Measurements from ENCODE around the gene CNBP.
"Not testable (repeated sequence)": the region's sequence is repeated elsewhere in the genome, so short reads cannot be mapped to it uniquely, and the experiment has no call there.

CNBP gene

GRCh38 chr3:129160891-129161859 is 22.5 kb downstream of the CNBP start, which contains the start of gene ISY1:
TSS of gene ISY1 (minus strand) at chr3:129161063. CDS start at chr3:129160975, 88 bp downstream.
- WGBS (ENCODE audit: extremely low coverage, insufficient coverage, low lambda C conversion rate): no CpG with 5 or more reads among the region's 67 CpGs
- peaks cover 2% of the 10 kb centered on the region for H3K27me3 ChIP-seq (ENCODE audit: insufficient read depth, low read length, poor library complexity)

GRCh38 chr3:129144786-129145185 is 38.9 kb downstream of the CNBP start:
- Histone ChIP-seq H2AK5ac (ENCODE audit: low read length) (no peak overlapping the region), H3K27me3 (ENCODE audit: insufficient read depth, low read length, poor library complexity) (peaks cover 3% of the 10 kb centered on the region), H3K36me3 (ENCODE audit: control insufficient read depth, insufficient read depth, low read length) (peaks cover 2% of the 10 kb centered on the region), H3K79me1 (ENCODE audit: low read length) (no peaks in the 10 kb centered on the region), H2BK120ac (ENCODE audit: low read depth, low read length) (no peak overlapping the region), H3K4ac (ENCODE audit: low read depth, low read length) (no peak overlapping the region), H3K4me1 (ENCODE audit: control insufficient read depth, low read depth, low read length) (no peaks in the 10 kb centered on the region), H3K23ac (ENCODE audit: low read length) (no peak overlapping the region), H3K56ac (ENCODE audit: low read length) (no peak overlapping the region), H3K9ac (ENCODE audit: low read length) (no peak overlapping the region), H3K4me3 (ENCODE audit: low read length) (no peak overlapping the region), H3K79me2 (ENCODE audit: control insufficient read depth, insufficient read depth, low read length) (no peaks in the 10 kb centered on the region), H2BK15ac (replicated peaks; ENCODE audit: low read depth) (no peak overlapping the region), H2BK5ac (ENCODE audit: low read length) (no peak overlapping the region), H4K5ac (ENCODE audit: low read length) (no peak overlapping the region), H4K8ac (ENCODE audit: low read depth, low read length) (no peak overlapping the region), H3K27ac (ENCODE audit: low read depth, low read length) (no peak overlapping the region), H3K4me2 (ENCODE audit: low read length) (no peak overlapping the region), H3K18ac (ENCODE audit: low read length) (no peak overlapping the region)
- DNase-seq: no peak

More at GRCh38 chr3:129160891-129161859, 22.5 kb downstream of the CNBP start, which contains the start of gene ISY1:
- Histone ChIP-seq H3K4me2 (ENCODE audit: low read length) (peak within 1 kb of the TSS; percentile 86), H3K18ac (ENCODE audit: low read length) (peak within 1 kb of the TSS; percentile 43), H3K79me1 (ENCODE audit: low read length) (peaks cover 6% of the 10 kb centered on the region), H4K8ac (ENCODE audit: low read depth, low read length) (peak within 1 kb of the TSS; percentile 58), H2BK15ac (replicated peaks; ENCODE audit: low read depth) (no peak within 1 kb of the TSS), H2BK5ac (ENCODE audit: low read length) (peak within 1 kb of the TSS; percentile 69), H4K5ac (ENCODE audit: low read length) (peak within 1 kb of the TSS; percentile 76), H3K4me1 (ENCODE audit: control insufficient read depth, low read depth, low read length) (no peaks in the 10 kb centered on the region), H3K27ac (ENCODE audit: low read depth, low read length) (peak within 1 kb of the TSS; percentile 94), H3K4me3 (ENCODE audit: low read length) (peak within 1 kb of the TSS; percentile 75), H3K56ac (ENCODE audit: low read length) (peak within 1 kb of the TSS; percentile 94), H3K4ac (ENCODE audit: low read depth, low read length) (peak within 1 kb of the TSS; percentile 90), H2AK5ac (ENCODE audit: low read length) (no peak within 1 kb of the TSS), H3K79me2 (ENCODE audit: control insufficient read depth, insufficient read depth, low read length) (peaks cover 13% of the 10 kb centered on the region), H3K23ac (ENCODE audit: low read length) (no peak within 1 kb of the TSS), H3K9ac (ENCODE audit: low read length) (peak within 1 kb of the TSS; percentile 84), H2BK120ac (ENCODE audit: low read depth, low read length) (peak within 1 kb of the TSS; percentile 67), H3K36me3 (ENCODE audit: control insufficient read depth, insufficient read depth, low read length) (no peaks in the 10 kb centered on the region)
- DNase-seq: peak; percentile 98

GRCh38 chr3:129141011-129141410 is 42.7 kb downstream of the CNBP start:
- H3K79me2 ChIP-seq (ENCODE audit: control insufficient read depth, insufficient read depth, low read length); H3K56ac ChIP-seq (ENCODE audit: low read length); H3K4ac ChIP-seq (ENCODE audit: low read depth, low read length); H3K4me2 ChIP-seq (ENCODE audit: low read length); H3K36me3 ChIP-seq (ENCODE audit: control insufficient read depth, insufficient read depth, low read length); H2BK120ac ChIP-seq (ENCODE audit: low read depth, low read length); H2BK15ac ChIP-seq (replicated peaks; ENCODE audit: low read depth); H3K4me3 ChIP-seq (ENCODE audit: low read length); H3K27ac ChIP-seq (ENCODE audit: low read depth, low read length); H3K18ac ChIP-seq (ENCODE audit: low read length); H4K8ac ChIP-seq (ENCODE audit: low read depth, low read length); H3K79me1 ChIP-seq (ENCODE audit: low read length); DNase-seq; H3K4me1 ChIP-seq (ENCODE audit: control insufficient read depth, low read depth, low read length); H4K5ac ChIP-seq (ENCODE audit: low read length); H2BK5ac ChIP-seq (ENCODE audit: low read length); H3K23ac ChIP-seq (ENCODE audit: low read length); H3K9ac ChIP-seq (ENCODE audit: low read length); H2AK5ac ChIP-seq (ENCODE audit: low read length); H3K27me3 ChIP-seq (ENCODE audit: insufficient read depth, low read length, poor library complexity): not testable (repeated sequence)
- WGBS (ENCODE audit: extremely low coverage, insufficient coverage, low lambda C conversion rate): no CpG with 5 or more reads among the region's 5 CpGs

GRCh38 chr3:129139911-129140310 is 43.8 kb downstream of the CNBP start:
- H3K79me1 ChIP-seq (ENCODE audit: low read length): no peaks in the 10 kb centered on the region
- no peak overlapping the region for H3K56ac ChIP-seq (ENCODE audit: low read length)
- no peaks in the 10 kb centered on the region for H3K79me2 ChIP-seq (ENCODE audit: control insufficient read depth, insufficient read depth, low read length)
- no peak overlapping the region for H3K27ac ChIP-seq (ENCODE audit: low read depth, low read length)
- H3K36me3 ChIP-seq (ENCODE audit: control insufficient read depth, insufficient read depth, low read length): no peaks in the 10 kb centered on the region
- H3K18ac ChIP-seq (ENCODE audit: low read length): no peak overlapping the region
- H3K27me3 ChIP-seq (ENCODE audit: insufficient read depth, low read length, poor library complexity): no peaks in the 10 kb centered on the region
- no peak overlapping the region for H3K4ac ChIP-seq (ENCODE audit: low read depth, low read length)
- H3K4me2 ChIP-seq (ENCODE audit: low read length): no peak overlapping the region
- no peak overlapping the region for H2AK5ac ChIP-seq (ENCODE audit: low read length)
- no peak overlapping the region for H3K9ac ChIP-seq (ENCODE audit: low read length)
- H3K4me1 ChIP-seq (ENCODE audit: control insufficient read depth, low read depth, low read length): no peaks in the 10 kb centered on the region
- no peak overlapping the region for H2BK5ac ChIP-seq (ENCODE audit: low read length)
- H2BK120ac ChIP-seq (ENCODE audit: low read depth, low read length): no peak overlapping the region
- no peak overlapping the region for H3K23ac ChIP-seq (ENCODE audit: low read length)
- no peak overlapping the region for H3K4me3 ChIP-seq (ENCODE audit: low read length)
- no peak overlapping the region for H2BK15ac ChIP-seq (replicated peaks; ENCODE audit: low read depth)
- H4K8ac ChIP-seq (ENCODE audit: low read depth, low read length): no peak overlapping the region
- no CpG with 5 or more reads among the region's 1 CpG for WGBS (ENCODE audit: extremely low coverage, insufficient coverage, low lambda C conversion rate)
- H4K5ac ChIP-seq (ENCODE audit: low read length): no peak overlapping the region
- no peak for DNase-seq

- not testable (repeated sequence) for H3K4me3 ChIP-seq (ENCODE audit: low read length); H2BK120ac ChIP-seq (ENCODE audit: low read depth, low read length); H4K8ac ChIP-seq (ENCODE audit: low read depth, low read length); H3K79me2 ChIP-seq (ENCODE audit: control insufficient read depth, insufficient read depth, low read length); H2BK15ac ChIP-seq (replicated peaks; ENCODE audit: low read depth); H3K56ac ChIP-seq (ENCODE audit: low read length); H2BK5ac ChIP-seq (ENCODE audit: low read length); H4K5ac ChIP-seq (ENCODE audit: low read length); H3K18ac ChIP-seq (ENCODE audit: low read length); H3K23ac ChIP-seq (ENCODE audit: low read length); H3K27me3 ChIP-seq (ENCODE audit: insufficient read depth, low read length, poor library complexity); H3K27ac ChIP-seq (ENCODE audit: low read depth, low read length); H3K4me2 ChIP-seq (ENCODE audit: low read length); H3K79me1 ChIP-seq (ENCODE audit: low read length); H3K36me3 ChIP-seq (ENCODE audit: control insufficient read depth, insufficient read depth, low read length); H3K9ac ChIP-seq (ENCODE audit: low read length); H2AK5ac ChIP-seq (ENCODE audit: low read length); H3K4me1 ChIP-seq (ENCODE audit: control insufficient read depth, low read depth, low read length); H3K4ac ChIP-seq (ENCODE audit: low read depth, low read length); DNase-seq
- no CpG with 5 or more reads among the region's 10 CpGs for WGBS (ENCODE audit: extremely low coverage, insufficient coverage, low lambda C conversion rate)
Observed at GRCh38 chr3:129136275-129136674, 47.4 kb downstream of the CNBP start.
